PFSK-1 (cell line): ENCODE results near the gene SEMA4D.

Experiments used
- POLR2AphosphoS5 ChIP-seq: IDR thresholded peaks from 2 replicates; pipeline ENCODE4 v1.6.1; 2012; ENCODE audit warnings: low read depth, mild to moderate bottlenecking, control low read depth, low read length, moderate library complexity
- REST ChIP-seq, 2 experiments: IDR thresholded peaks; 2 replicates each; pipeline versions ENCODE4 v1.6.1 to v1.8.0; 2011 to 2012; ENCODE audit warnings: low read depth in 2 of 2, low read length in 2 of 2, control low read depth in 1 of 2, inconsistent platforms in 1 of 2, mild to moderate bottlenecking in 1 of 2, moderate library complexity in 1 of 2; ENCODE audit not compliant: insufficient read depth in 1 of 2
- TAF1 ChIP-seq: IDR thresholded peaks from 2 replicates; pipeline ENCODE4 v1.6.1; 2012; ENCODE audit warnings: low read length, control low read depth, borderline replicate concordance; ENCODE audit not compliant: insufficient read depth

- TF ChIP-seq TAF1 (no peak), REST (IDR thresholded peaks at IDR 0.05; ENCODE audit: insufficient read depth in 1 of 2, low read depth in 2 of 2, low read length in 2 of 2) (no peak), POLR2AphosphoS5 (no peak)
Observed at GRCh38 chr9:89368550-89368949, 129.4 kb downstream of the SEMA4D start.
